Sigmoid colon (tissue), 7 donors: ENCODE data around the gene NSUN4. TPM values are rescaled to one million over a fixed set of nuclear protein-coding genes. Genes with fewer than 3 reads are reported as not detected.

ENCODE experiments used
- DNase-seq: peaks from one replicate; pipeline ENCODE4 v3.0.0-alpha.2; 2019
- H3K27ac ChIP-seq, 4 donors: fragments of 200-600 bp; sonication (generic); one replicate each; pipeline ENCODE4 v1.5.1; 2016 to 2019; ENCODE audit warnings: mild to moderate bottlenecking in 1 of 4
- H3K27me3 ChIP-seq, 3 donors: fragments of 200-600 bp; sonication (generic); one replicate each; pipeline ENCODE4 v1.5.1; 2019; ENCODE audit warnings: mild to moderate bottlenecking in 1 of 3
- H3K36me3 ChIP-seq, 4 donors: fragments of 200-600 bp; sonication (generic); one replicate each; pipeline ENCODE4 v1.5.1; 2016 to 2019
- H3K4me1 ChIP-seq, 4 donors: fragments of 200-600 bp; sonication (generic); one replicate each; pipeline ENCODE4 v1.5.1; 2017 to 2019
- H3K4me3 ChIP-seq, 4 donors: fragments of 200-600 bp; sonication (generic); one replicate each; pipeline ENCODE4 v1.5.1; 2017 to 2019; ENCODE audit warnings: mild to moderate bottlenecking in 2 of 4, moderate library complexity in 1 of 4
- H3K9me3 ChIP-seq, 4 donors: fragments of 200-600 bp in 3 of 4; sonication (generic) in 3 of 4; one replicate each; pipeline versions ENCODE4 v1.5.1 to v1.6.1; 2013 to 2019
- EP300 ChIP-seq, 4 donors: sonication (generic); formaldehyde crosslinking; IDR thresholded peaks; one replicate each; pipeline ENCODE4 v1.6.1; 2017; ENCODE audit warnings: antibody characterized with exemption in 4 of 4
- POLR2A ChIP-seq, 2 donors: fragments of 450-650 bp; IDR thresholded peaks; one replicate each; pipeline ENCODE4 v1.6.1; 2016; ENCODE audit warnings: antibody characterized with exemption in 2 of 2, mild to moderate bottlenecking in 2 of 2, moderate library complexity in 2 of 2
- POLR2AphosphoS5 ChIP-seq, 4 donors: sonication (generic); formaldehyde crosslinking; IDR thresholded peaks; one replicate each; pipeline ENCODE4 v1.6.1; 2017; ENCODE audit warnings: antibody characterized with exemption in 4 of 4
- whole genome bisulfite sequencing, 2 donors: extraction: QIAGEN DNeasy Blood & Tissue Kit; methylation state at CpG; one replicate each; pipeline ENCODE4 v1.1.7; 2013; 5-methylcytosine and 5-hydroxymethylcytosine counted together
- intact Hi-C: fragments of 100-400 bp; cut with DNase I; formaldehyde crosslinking; loops from one replicate; pipeline ENCODE4 v1.15.1; 2023
- polyA plus RNA-seq, 3 donors: library from polyadenylated mRNA; stranded (reverse); fragments of 200-250 nt; gene quantifications; one replicate each; pipeline ENCODE4 v1.2.3, GENCODE V29; 2013
- total RNA-seq, 4 donors: library from RNA; depleted of rRNA; stranded (reverse); fragments of >200 nt; gene quantifications; one replicate each; pipeline ENCODE4 v1.1.0, GENCODE V29; 2016
- TF ChIP-seq, protein P1 (sequence below), 4 experiments: fragments of 450-650 bp in 3 of 4; fragments of 200-600 bp in 1 of 4; IDR thresholded peaks; one replicate each; pipeline ENCODE4 v1.5.1; 2016 to 2019; ENCODE audit warnings: antibody characterized with exemption in 4 of 4, mild to moderate bottlenecking in 3 of 4, moderate library complexity in 2 of 4
- donor health status: healthy with polysubstance abuse.
- donor health status: Bipolar disorder and iron deficiency.
- donor health status: healthy.

The NSUN4 gene
- total and polyA plus RNA-seq, 7 donors, result 7.2 to 18.6 (median 13.2) TPM

DNA sequence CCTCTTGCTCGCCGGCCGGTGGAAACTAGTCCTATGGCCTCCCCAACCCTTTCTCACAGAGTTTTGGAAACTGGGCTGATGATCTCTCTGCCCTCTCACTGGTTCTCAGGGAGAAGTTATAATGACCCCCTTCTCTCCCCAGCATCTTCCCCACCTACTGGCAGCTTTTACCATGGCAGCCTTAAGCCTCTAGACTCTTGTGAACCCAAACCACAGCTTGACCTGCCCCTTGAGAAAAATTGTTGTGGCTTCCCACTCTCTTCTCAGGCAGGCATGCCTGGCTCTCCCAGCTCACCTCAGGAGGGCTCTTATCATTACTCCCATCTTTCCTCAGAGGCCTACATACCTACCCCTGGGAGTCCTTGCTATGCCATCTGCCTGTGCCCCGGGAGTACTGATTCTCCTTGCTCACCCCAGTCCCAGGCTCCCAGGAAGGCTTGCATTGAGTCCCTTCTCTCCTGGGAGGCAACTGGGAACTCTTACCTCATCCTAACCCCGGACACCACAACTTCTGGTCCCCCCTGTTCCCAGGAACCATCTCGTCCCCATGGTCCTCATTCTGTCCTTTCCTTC lies 1.6 kb downstream of the NSUN4 start:
- no peak for DNase-seq
- Histone ChIP-seq H3K4me1 (peaks cover 0 to 19% (median 12%) of the 10 kb centered on the region in 4 donors), H3K4me3 (no peak overlapping the region), H3K9me3 (no peaks in the 10 kb centered on the region), H3K27me3 (no peaks in the 10 kb centered on the region), H3K36me3 (peaks cover 5 to 32% (median 16%) of the 10 kb centered on the region in 4 donors), H3K27ac (peak overlapping the region; percentile 93 to 99 (median 96))
- WGBS, 2 donors, result 93 to 97% methylated on average over 6 of the region's 6 CpGs
- intact Hi-C loops, result no loop called here
- TF ChIP-seq EP300 (IDR thresholded peaks at IDR 0.05) (no peak), POLR2A (IDR thresholded peaks at IDR 0.05) (no peak), POLR2AphosphoS5 (IDR thresholded peaks at IDR 0.05) (no peak)
- TF ChIP-seq, protein P1, sequence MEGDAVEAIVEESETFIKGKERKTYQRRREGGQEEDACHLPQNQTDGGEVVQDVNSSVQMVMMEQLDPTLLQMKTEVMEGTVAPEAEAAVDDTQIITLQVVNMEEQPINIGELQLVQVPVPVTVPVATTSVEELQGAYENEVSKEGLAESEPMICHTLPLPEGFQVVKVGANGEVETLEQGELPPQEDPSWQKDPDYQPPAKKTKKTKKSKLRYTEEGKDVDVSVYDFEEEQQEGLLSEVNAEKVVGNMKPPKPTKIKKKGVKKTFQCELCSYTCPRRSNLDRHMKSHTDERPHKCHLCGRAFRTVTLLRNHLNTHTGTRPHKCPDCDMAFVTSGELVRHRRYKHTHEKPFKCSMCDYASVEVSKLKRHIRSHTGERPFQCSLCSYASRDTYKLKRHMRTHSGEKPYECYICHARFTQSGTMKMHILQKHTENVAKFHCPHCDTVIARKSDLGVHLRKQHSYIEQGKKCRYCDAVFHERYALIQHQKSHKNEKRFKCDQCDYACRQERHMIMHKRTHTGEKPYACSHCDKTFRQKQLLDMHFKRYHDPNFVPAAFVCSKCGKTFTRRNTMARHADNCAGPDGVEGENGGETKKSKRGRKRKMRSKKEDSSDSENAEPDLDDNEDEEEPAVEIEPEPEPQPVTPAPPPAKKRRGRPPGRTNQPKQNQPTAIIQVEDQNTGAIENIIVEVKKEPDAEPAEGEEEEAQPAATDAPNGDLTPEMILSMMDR (IDR thresholded peaks at IDR 0.05), result no peak

DNA sequence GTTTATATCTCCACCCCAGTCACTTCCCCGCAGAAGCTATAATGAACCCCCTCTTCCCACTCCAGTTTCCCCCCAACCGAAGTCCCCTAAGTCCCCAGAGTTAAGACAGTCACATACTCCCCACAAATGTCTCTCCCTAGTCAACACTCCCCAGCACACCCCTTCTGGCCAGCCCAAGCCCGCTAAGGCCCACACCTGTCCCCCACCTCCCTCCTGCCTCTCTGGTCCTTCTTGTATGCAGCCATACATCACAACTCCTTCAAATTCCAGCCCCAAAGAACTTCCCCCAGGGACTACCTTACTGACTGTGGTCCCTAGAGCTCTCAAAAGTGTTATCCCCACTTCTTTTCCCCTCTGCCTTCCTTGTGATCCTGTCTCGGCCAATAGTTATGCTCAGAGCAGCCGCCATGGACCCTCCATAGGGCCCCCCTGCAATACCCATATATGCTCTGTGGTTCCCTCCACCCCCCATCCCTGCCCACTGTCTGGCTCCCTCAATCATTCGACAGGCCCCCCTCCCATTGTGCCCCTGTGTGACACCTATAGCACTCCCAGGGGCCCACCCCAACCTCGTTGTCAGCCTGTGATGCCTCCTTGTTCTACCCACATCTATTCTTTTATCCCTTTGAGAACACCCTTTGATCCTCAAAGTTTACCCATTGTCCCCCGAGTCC lies 2.2 kb downstream of the NSUN4 start:
- no peaks in the 10 kb centered on the region for H3K27me3 ChIP-seq
- peaks cover 0 to 19% (median 12%) of the 10 kb centered on the region in 4 donors for H3K4me1 ChIP-seq
- WGBS, 2 donors, result 80 to 81% methylated on average over 8 of the region's 8 CpGs
- H3K4me3 ChIP-seq, result no peak overlapping the region
- peaks cover 5 to 38% (median 17%) of the 10 kb centered on the region in 4 donors for H3K36me3 ChIP-seq
- no peaks in the 10 kb centered on the region for H3K9me3 ChIP-seq
- TF ChIP-seq EP300 (IDR thresholded peaks at IDR 0.05), result no peak
- TF ChIP-seq, protein P1 (IDR thresholded peaks at IDR 0.05), result no peak
- TF ChIP-seq POLR2AphosphoS5 (IDR thresholded peaks at IDR 0.05), result no peak
- no peak for TF ChIP-seq POLR2A (IDR thresholded peaks at IDR 0.05)
- peak; percentile 59 for DNase-seq
- intact Hi-C loops, result no loop called here
- H3K27ac ChIP-seq, result peak overlapping the region in 3 of 4 donors; percentile 93 to 99 (median 93)

DNA sequence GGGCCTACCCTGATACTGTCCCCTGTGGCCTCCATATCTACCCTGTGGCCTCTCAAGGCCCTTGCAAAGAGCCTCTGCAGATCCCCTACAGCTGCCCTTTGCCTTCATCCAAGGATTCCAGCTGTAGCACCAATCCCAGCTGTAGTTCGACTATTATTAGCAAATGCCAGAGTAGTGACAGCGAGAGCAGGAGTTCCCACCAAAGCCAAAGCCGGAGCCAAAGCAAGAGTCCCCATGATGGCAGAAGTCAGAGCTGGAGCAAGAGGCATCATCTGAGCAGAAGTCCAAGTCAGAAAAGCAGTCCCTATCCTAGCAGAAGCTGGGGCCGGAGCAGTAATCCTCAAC lies 2.7 kb downstream of the NSUN4 start:
- peak overlapping the region in 2 of 4 donors; percentile 93 to 99 for H3K27ac ChIP-seq
- H3K4me3 ChIP-seq, result no peak overlapping the region
- intact Hi-C loops, result no loop called here
- DNase-seq, result peak; percentile 50
- WGBS, 2 donors, result 90 to 94% methylated on average over 4 of the region's 4 CpGs
- no peaks in the 10 kb centered on the region for H3K27me3 ChIP-seq
- no peaks in the 10 kb centered on the region for H3K9me3 ChIP-seq
- TF ChIP-seq POLR2A (IDR thresholded peaks at IDR 0.05) (no peak), POLR2AphosphoS5 (IDR thresholded peaks at IDR 0.05) (no peak), EP300 (IDR thresholded peaks at IDR 0.05) (no peak)
- TF ChIP-seq, protein P1 (IDR thresholded peaks at IDR 0.05), result no peak
- peaks cover 5 to 41% (median 17%) of the 10 kb centered on the region in 4 donors for H3K36me3 ChIP-seq
- peaks cover 0 to 19% (median 12%) of the 10 kb centered on the region in 4 donors for H3K4me1 ChIP-seq

DNA sequence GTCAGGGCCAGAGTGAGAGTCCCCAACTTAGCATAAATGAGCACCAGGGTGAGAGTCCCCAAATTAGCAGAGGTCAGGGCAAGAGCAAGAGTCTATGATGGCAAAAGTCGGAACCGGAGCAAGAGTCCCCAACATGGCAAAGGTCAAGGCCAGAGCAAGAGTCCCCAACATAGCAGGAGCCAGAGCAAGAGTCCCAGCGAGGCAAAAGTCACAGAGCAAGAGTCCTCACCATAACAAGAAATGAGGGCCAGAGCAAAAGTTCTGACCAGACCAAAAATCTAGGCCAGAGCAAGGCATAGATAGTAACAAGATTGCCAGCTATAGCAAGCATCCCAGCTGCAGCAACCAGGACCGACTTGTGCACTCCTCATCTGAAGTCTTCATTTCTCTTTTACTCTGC lies 3.1 kb downstream of the NSUN4 start:
- Histone ChIP-seq H3K27me3 (no peaks in the 10 kb centered on the region), H3K4me1 (peaks cover 0 to 19% (median 12%) of the 10 kb centered on the region in 4 donors), H3K4me3 (no peak overlapping the region), H3K9me3 (no peaks in the 10 kb centered on the region), H3K36me3 (peaks cover 5 to 45% (median 17%) of the 10 kb centered on the region in 4 donors), H3K27ac (no peak overlapping the region)
- intact Hi-C loops, result no loop called here
- TF ChIP-seq, protein P1 (IDR thresholded peaks at IDR 0.05), result no peak
- TF ChIP-seq EP300 (IDR thresholded peaks at IDR 0.05) (no peak), POLR2A (IDR thresholded peaks at IDR 0.05) (no peak), POLR2AphosphoS5 (IDR thresholded peaks at IDR 0.05) (no peak)
- WGBS, 2 donors, result 92 to 95% methylated on average over 4 of the region's 4 CpGs
- DNase-seq, result no peak
